B cell (primary cell): Measurements from ENCODE around the gene ANXA4. TPM values are rescaled to one million over a fixed set of nuclear protein-coding genes. Genes with fewer than 3 reads are reported as not detected.

Source experiments
- ATAC-seq: fragments of 200-7000 bp; cut with Tn5 transposase; one replicate; pipeline ENCODE4 v1.10.0; 2021; ENCODE audit warnings: low read depth, mild to moderate bottlenecking, moderate number of reproducible peaks, moderate library complexity
- CTCF ChIA-PET: fragments of 350-600 bp; sonication (Branson Sonifier 250); formaldehyde crosslinking; loops from one replicate; lab custom pipeline; 2021; ENCODE audit warnings: antibody characterized with exemption, inconsistent platforms; lab: Charles Lee
- POLR2A ChIA-PET: fragments of 350-600 bp; sonication (Branson Sonifier 250); formaldehyde crosslinking; loops from one replicate; lab custom pipeline; 2021; ENCODE audit warnings: antibody characterized with exemption; lab: Charles Lee
- DNase-seq: peaks from one replicate; pipeline ENCODE4 v3.0.0; 2013
- H2AFZ ChIP-seq: 2 replicates; pipeline ENCODE4 v1.6.1; 2012; ENCODE audit warnings: mild to moderate bottlenecking, low read depth, low read length; ENCODE audit not compliant: insufficient read depth, poor library complexity, severe bottlenecking
- H3K27ac ChIP-seq, 2 donors: 1 replicate in 1 of 2; 2 replicates in 1 of 2; pipeline ENCODE4 v1.5.1; 2012 to 2013; ENCODE audit warnings: low read length in 2 of 2, mild to moderate bottlenecking in 2 of 2, moderate library complexity in 1 of 2
- H3K27me3 ChIP-seq, 4 experiments: fragments of 200-600 bp in 1 of 4; sonication (generic) in 1 of 4; replicated peaks in 1 of 4; 1 replicate in 2 of 4; 2 replicates in 2 of 4; pipeline versions ENCODE4 v1.6.1 to v1.7.0; 2013 to 2016; ENCODE audit warnings: low read length in 3 of 4, mild to moderate bottlenecking in 2 of 4, mixed read lengths in 1 of 4, moderate library complexity in 1 of 4; ENCODE audit not compliant: insufficient read depth in 4 of 4, control insufficient read depth in 3 of 4; ENCODE audit errors: control extremely low read depth in 1 of 4
- H3K36me3 ChIP-seq, 2 experiments: replicated peaks in 1 of 2; 1 replicate in 1 of 2; 2 replicates in 1 of 2; pipeline versions ENCODE4 v1.6.1 to v1.7.1; 2013; ENCODE audit warnings: low read length in 1 of 2; ENCODE audit not compliant: insufficient read depth in 2 of 2, control insufficient read depth in 1 of 2; ENCODE audit errors: control extremely low read depth in 1 of 2, extremely low read depth in 1 of 2
- H3K4me1 ChIP-seq, 2 donors: fragments of 200-600 bp in 1 of 2; sonication (generic) in 1 of 2; 1 replicate in 1 of 2; 2 replicates in 1 of 2; pipeline versions ENCODE4 v1.5.1 to v1.6.1; 2013 to 2017; ENCODE audit warnings: low read length in 2 of 2; ENCODE audit not compliant: control insufficient read depth in 2 of 2, insufficient read depth in 2 of 2
- H3K4me2 ChIP-seq: replicated peaks from 2 replicates; pipeline ENCODE3; 2012; ENCODE audit warnings: mild to moderate bottlenecking, low read depth, low read length; ENCODE audit not compliant: poor library complexity, severe bottlenecking
- H3K4me3 ChIP-seq, 5 experiments: fragments of 200-600 bp in 1 of 5; sonication (generic) in 1 of 5; 1 replicate in 3 of 5; 2 replicates in 2 of 5; pipeline versions ENCODE4 v1.5.1 to v1.7.0; 2011 to 2016; ENCODE audit warnings: low read length in 4 of 5, mild to moderate bottlenecking in 4 of 5, low read depth in 2 of 5, control low read depth in 1 of 5, moderate library complexity in 1 of 5; ENCODE audit not compliant: insufficient read depth in 1 of 5; ENCODE audit errors: control extremely low read depth in 1 of 5, extremely low read depth in 1 of 5
- H3K79me2 ChIP-seq: fragments of 200-600 bp; sonication (generic); one replicate; pipeline ENCODE4 v1.6.0; 2016; ENCODE audit warnings: low read length; ENCODE audit not compliant: control insufficient read depth, insufficient read depth
- H3K9ac ChIP-seq: fragments of 200-600 bp; sonication (generic); 2 replicates; pipeline ENCODE4 v1.6.1; 2017; ENCODE audit warnings: mild to moderate bottlenecking, low read length, moderate library complexity
- H3K9me3 ChIP-seq, 3 donors: one replicate each; pipeline versions ENCODE4 v1.6.1 to v1.7.1; 2013; ENCODE audit warnings: low read length in 2 of 3; ENCODE audit not compliant: control insufficient read depth in 2 of 3, insufficient read depth in 1 of 3; ENCODE audit errors: control extremely low read depth in 1 of 3
- H4K20me1 ChIP-seq: 2 replicates; pipeline ENCODE4 v1.6.0; 2012; ENCODE audit warnings: mild to moderate bottlenecking, low read length; ENCODE audit not compliant: insufficient read depth, control insufficient read depth, poor library complexity, severe bottlenecking
- H3K27ac Mint-ChIP-seq: one replicate; pipeline ENCODE4 v1.8.0; 2021; ENCODE audit warnings: mixed read lengths
- H3K27me3 Mint-ChIP-seq: one replicate; pipeline ENCODE4 v1.8.0; 2021; ENCODE audit warnings: mixed read lengths
- H3K4me1 Mint-ChIP-seq: one replicate; pipeline ENCODE4 v1.8.0; 2021; ENCODE audit warnings: mixed read lengths
- H3K4me3 Mint-ChIP-seq: one replicate; pipeline ENCODE4 v1.8.0; 2021; ENCODE audit warnings: mixed read lengths
- H3K9me3 Mint-ChIP-seq: one replicate; pipeline ENCODE4 v1.8.0; 2022; ENCODE audit warnings: mixed read lengths; ENCODE audit not compliant: insufficient read depth
- EZH2 ChIP-seq: IDR thresholded peaks from 2 replicates; pipeline ENCODE4 v1.6.1; 2012; ENCODE audit warnings: borderline replicate concordance, low read depth, mild to moderate bottlenecking, moderate library complexity, low read length; ENCODE audit not compliant: insufficient read depth, poor library complexity, severe bottlenecking
- WGBS: methylation state at CpG from one replicate; pipeline ENCODE4 v1.1.5; 2013; ENCODE audit warnings: missing lambda C conversion rate; ENCODE audit not compliant: insufficient coverage; 5-methylcytosine and 5-hydroxymethylcytosine counted together
- intact Hi-C: fragments of 100-400 bp; cut with micrococcal nuclease; formaldehyde crosslinking; loops from one replicate; pipeline ENCODE4 v1.10.0; 2022
- polyA plus RNA-seq: library from polyadenylated mRNA; depleted of rRNA; stranded (reverse); fragments of >200 nt; gene quantifications from 2 replicates; pipeline ENCODE4 v1.2.3, GENCODE V29; 2012
- total RNA-seq, 2 donors: library from RNA; stranded (reverse); fragments of 120-200 nt in 1 of 2; gene quantifications; 1 replicate in 1 of 2; 2 replicates in 1 of 2; pipeline versions ENCODE4 v1.2.3 to v1.2.4, GENCODE V29; 2013 to 2022
- TF ChIP-seq, protein P1 (sequence below): fragments of 200-600 bp; IDR thresholded peaks from one replicate; pipeline ENCODE4 v1.8.0; 2022; ENCODE audit warnings: antibody characterized with exemption, mild to moderate bottlenecking

The ANXA4 gene
- total and polyA plus RNA-seq, 2 donors (not counting 1 experiment from before 2014, with no cell fraction given): 28.4 to 61.7 TPM

DNA sequence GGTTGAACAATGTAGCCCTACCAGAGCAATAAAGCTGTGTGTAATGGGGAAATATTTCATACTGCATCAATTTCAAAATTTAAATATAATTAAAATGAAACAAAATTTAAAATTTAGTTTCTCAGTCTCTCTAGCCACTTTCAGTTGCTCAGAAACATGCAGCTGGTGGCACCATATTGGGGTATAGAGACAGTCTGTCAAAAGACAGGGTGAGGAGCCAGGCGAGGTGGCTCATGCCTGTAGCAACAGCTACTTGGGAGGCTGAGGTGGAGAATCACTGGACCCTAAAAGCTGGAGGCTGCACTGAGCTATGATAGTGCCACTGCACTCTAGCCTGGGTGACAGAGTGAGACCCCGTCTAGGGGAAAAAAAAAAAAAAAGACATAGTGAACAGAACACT, 20.1 kb downstream of the ANXA4 start:
- Histone ChIP-seq H3K4me3 (no peak overlapping the region), H3K27ac (no peak overlapping the region), H4K20me1 (no peaks in the 10 kb centered on the region), H3K4me1 (peaks cover 42 to 44% of the 10 kb centered on the region in 2 donors), H3K27me3 (no peaks in the 10 kb centered on the region), H3K9me3 (no peaks in the 10 kb centered on the region), H3K36me3 (peaks cover 0 to 5% of the 10 kb centered on the region in 2 experiments), H2AFZ (no peak overlapping the region), H3K4me2 (no peak overlapping the region), H3K79me2 (peaks cover 3% of the 10 kb centered on the region), H3K9ac (no peak overlapping the region)
- ChIA-PET CTCF (interaction anchor here (0.5 to 2.6 kb wide), 8 partner anchors 12 to 455 kb away, joined by 3 to 12 read pairs (median 3); partner anchors contain the start of gene ANXA4), POLR2A (no interaction called here)
- no peak for DNase-seq
- TF ChIP-seq, protein P1, sequence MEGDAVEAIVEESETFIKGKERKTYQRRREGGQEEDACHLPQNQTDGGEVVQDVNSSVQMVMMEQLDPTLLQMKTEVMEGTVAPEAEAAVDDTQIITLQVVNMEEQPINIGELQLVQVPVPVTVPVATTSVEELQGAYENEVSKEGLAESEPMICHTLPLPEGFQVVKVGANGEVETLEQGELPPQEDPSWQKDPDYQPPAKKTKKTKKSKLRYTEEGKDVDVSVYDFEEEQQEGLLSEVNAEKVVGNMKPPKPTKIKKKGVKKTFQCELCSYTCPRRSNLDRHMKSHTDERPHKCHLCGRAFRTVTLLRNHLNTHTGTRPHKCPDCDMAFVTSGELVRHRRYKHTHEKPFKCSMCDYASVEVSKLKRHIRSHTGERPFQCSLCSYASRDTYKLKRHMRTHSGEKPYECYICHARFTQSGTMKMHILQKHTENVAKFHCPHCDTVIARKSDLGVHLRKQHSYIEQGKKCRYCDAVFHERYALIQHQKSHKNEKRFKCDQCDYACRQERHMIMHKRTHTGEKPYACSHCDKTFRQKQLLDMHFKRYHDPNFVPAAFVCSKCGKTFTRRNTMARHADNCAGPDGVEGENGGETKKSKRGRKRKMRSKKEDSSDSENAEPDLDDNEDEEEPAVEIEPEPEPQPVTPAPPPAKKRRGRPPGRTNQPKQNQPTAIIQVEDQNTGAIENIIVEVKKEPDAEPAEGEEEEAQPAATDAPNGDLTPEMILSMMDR: no peak
- TF ChIP-seq EZH2: no peak
- H3K4me3 Mint-ChIP-seq: no peak overlapping the region
- intact Hi-C loops: no loop called here
- WGBS: 83% methylated on average over 2 of the region's 2 CpGs
- H3K27me3 Mint-ChIP-seq: no peaks in the 10 kb centered on the region
- no peaks in the 10 kb centered on the region for H3K9me3 Mint-ChIP-seq
- peaks cover 41% of the 10 kb centered on the region for H3K4me1 Mint-ChIP-seq
- no peak overlapping the region for H3K27ac Mint-ChIP-seq
- no peak for ATAC-seq
